Measurements from ENCODE around the gene CD8B. TPM values are rescaled to one million over a fixed set of nuclear protein-coding genes. Genes with fewer than 3 reads are reported as not detected.
"Not testable (repeated sequence)": the region's sequence is repeated elsewhere in the genome, so short reads cannot be mapped to it uniquely, and the experiment has no call there.

Gene CD8B
- total RNA-seq, 2 donors from 2014 or later: 5.7 TPM; not detected in 1

- H3K27me3 ChIP-seq; H3K27ac ChIP-seq; H3K9me3 ChIP-seq; H3K4me1 ChIP-seq; H3K36me3 ChIP-seq (replicated peaks in 1 of 2; ENCODE audit: insufficient read depth in 1 of 2, low read depth in 2 of 2); DNase-seq; ATAC-seq; intact Hi-C loops (cut with DNase I); H3K4me3 ChIP-seq: not testable (repeated sequence)
- WGBS, 2 donors: 66 to 76% methylated on average over 3 to 5 of the region's 5 CpGs
Measured at GRCh38 chr2:86857688-86858087, 4.0 kb downstream of the CD8B start.

DNA sequence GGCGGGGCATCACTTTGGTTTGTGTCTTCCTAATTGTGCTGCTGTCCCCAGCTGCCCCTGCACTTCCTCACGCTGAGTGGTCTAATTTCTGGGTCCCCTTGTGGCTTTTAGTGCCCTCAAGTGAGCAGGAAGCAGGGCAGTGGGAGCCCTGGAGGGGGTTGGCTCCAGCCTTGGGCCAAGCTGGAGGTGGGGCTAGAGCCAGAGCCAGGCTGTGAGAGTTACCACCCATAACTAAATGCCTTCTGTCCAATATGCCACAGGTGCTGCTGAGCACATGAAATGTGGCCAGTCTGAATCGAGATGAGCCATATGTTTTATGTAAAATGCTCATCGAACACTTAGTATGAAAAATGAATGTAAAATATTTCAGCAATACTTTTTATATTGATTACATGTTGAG lies 5.2 kb downstream of the CD8B start:
- H3K27ac ChIP-seq; H3K27me3 ChIP-seq; H3K36me3 ChIP-seq (replicated peaks in 1 of 2; ENCODE audit: insufficient read depth in 1 of 2, low read depth in 2 of 2); H3K4me1 ChIP-seq; DNase-seq; intact Hi-C loops (cut with DNase I); H3K9me3 ChIP-seq; ATAC-seq; H3K4me3 ChIP-seq: not testable (repeated sequence)
- 77 to 83% methylated on average over 3 of the region's 4 CpGs for WGBS, 2 donors

DNA sequence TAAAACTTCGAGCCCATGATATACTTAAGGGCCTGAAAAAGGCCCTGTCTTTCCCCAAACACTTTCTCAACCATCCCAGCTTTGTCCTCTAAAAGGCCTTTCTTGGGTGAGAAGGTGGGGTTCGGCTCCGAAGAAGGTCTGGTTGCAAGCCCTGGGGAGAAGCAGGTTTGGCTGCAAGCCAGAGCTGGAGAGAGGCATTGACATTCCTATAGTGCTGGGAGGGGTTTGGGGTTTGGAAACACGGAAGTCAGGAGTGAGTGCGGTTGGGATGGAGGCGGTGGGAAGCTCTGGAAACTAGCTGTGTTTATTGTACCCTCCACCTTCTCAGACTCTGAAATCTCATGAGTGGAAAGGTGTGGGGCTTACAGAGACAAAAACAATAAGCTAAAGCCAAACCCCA lies 5.7 kb downstream of the CD8B start:
- 49 to 60% methylated on average over 6 of the region's 6 CpGs for WGBS, 2 donors
- H3K27me3 ChIP-seq; H3K4me1 ChIP-seq; intact Hi-C loops (cut with DNase I); H3K27ac ChIP-seq; H3K9me3 ChIP-seq; H3K4me3 ChIP-seq; ATAC-seq; H3K36me3 ChIP-seq (replicated peaks in 1 of 2; ENCODE audit: insufficient read depth in 1 of 2, low read depth in 2 of 2): not testable (repeated sequence)
- peak in 3 of 4 donors; percentile 4 to 28 (median 16) for DNase-seq

- H3K27me3 ChIP-seq; H3K9me3 ChIP-seq; H3K27ac ChIP-seq; H3K4me1 ChIP-seq; H3K36me3 ChIP-seq (replicated peaks in 1 of 2; ENCODE audit: insufficient read depth in 1 of 2, low read depth in 2 of 2); H3K4me3 ChIP-seq; ATAC-seq; DNase-seq; intact Hi-C loops (cut with DNase I): not testable (repeated sequence)
- 47 to 50% methylated on average over 4 of the region's 4 CpGs for WGBS, 2 donors
Measured at GRCh38 chr2:86851581-86851980, 10.1 kb downstream of the CD8B start.

DNA sequence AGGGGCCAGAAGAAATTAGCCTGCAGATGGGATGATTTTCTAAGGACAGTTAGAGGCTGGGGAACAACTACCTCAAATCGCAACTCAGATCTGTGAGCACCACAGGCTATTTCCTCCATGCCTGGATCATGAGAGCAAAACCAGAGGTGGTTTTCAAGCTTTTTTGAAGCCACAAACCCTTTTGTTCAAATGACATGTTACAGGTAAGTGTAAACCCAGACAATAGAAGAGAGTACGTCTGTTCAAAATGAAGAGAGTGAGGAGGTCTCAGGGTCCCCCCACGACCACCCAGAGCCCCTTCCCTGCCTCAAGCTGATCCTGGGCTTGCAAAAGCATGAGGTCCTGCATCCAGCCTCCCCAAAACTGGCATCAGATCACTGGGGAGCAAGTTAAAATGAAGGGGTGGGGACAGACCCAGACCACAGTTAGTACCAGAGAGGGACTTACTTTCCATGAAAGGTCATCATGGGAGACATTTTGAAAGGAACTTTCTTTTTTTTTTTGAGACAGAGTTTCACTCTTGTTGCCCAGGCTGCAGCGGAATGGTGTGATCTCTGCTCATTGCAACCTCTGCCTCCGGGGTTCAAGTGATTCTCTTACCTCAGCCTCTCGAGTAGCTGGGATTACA lies 19.0 kb downstream of the CD8B start:
- ATAC-seq; H3K9me3 ChIP-seq; H3K36me3 ChIP-seq (replicated peaks in 1 of 2; ENCODE audit: insufficient read depth in 1 of 2, low read depth in 2 of 2); H3K27me3 ChIP-seq; H3K4me1 ChIP-seq; H3K27ac ChIP-seq; H3K4me3 ChIP-seq; DNase-seq; intact Hi-C loops (cut with DNase I): not testable (repeated sequence)
- WGBS, 2 donors: 65 to 89% methylated on average over 3 to 6 of the region's 6 CpGs

- DNase-seq; H3K4me3 ChIP-seq; H3K9me3 ChIP-seq; H3K27ac ChIP-seq; H3K27me3 ChIP-seq; ATAC-seq; intact Hi-C loops (cut with DNase I); H3K4me1 ChIP-seq; H3K36me3 ChIP-seq (replicated peaks in 1 of 2; ENCODE audit: insufficient read depth in 1 of 2, low read depth in 2 of 2): not testable (repeated sequence)
- WGBS, 2 donors: 21 to 32% methylated on average over 3 to 6 of the region's 8 CpGs
Measured at GRCh38 chr2:86841330-86841729, 20.4 kb downstream of the CD8B start.

DNA sequence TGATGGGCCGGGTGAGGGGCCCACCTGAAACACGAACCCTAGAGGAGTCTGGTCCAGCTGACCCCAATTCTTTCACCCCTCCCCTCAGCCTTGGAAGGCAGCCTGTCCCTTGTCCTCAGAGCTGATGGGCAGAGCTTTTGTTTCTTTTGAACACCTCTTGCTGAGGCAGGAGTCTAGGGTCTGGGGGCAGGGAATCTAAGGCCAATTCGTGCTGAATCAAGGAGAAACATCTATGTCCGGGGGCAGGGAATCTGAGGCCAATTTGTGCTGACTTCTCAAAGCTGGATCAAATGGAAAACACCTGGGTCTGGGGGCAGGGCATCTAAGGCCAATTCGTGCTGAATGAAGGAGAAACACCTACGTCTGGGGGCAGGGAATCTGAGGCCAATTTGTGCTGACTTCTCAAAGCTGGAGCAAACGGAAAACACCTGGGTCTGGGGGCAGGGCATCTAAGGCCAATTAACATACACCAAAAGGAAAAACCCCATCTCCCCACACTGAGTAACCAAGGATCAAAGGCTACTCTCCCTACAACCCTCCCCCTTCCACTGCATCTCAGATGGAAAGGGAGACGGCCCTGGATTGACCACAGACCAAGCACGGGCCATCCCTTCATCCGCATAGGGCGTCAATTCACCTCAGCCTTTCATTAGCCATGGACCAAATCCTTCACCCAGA lies 21.7 kb downstream of the CD8B start:
- DNase-seq; intact Hi-C loops (cut with DNase I); ATAC-seq; H3K4me3 ChIP-seq; H3K4me1 ChIP-seq; H3K27me3 ChIP-seq; H3K36me3 ChIP-seq (replicated peaks in 1 of 2; ENCODE audit: insufficient read depth in 1 of 2, low read depth in 2 of 2); H3K9me3 ChIP-seq; H3K27ac ChIP-seq: not testable (repeated sequence)
- WGBS, 2 donors: 84 to 86% methylated on average over 7 to 8 of the region's 11 CpGs

DNA sequence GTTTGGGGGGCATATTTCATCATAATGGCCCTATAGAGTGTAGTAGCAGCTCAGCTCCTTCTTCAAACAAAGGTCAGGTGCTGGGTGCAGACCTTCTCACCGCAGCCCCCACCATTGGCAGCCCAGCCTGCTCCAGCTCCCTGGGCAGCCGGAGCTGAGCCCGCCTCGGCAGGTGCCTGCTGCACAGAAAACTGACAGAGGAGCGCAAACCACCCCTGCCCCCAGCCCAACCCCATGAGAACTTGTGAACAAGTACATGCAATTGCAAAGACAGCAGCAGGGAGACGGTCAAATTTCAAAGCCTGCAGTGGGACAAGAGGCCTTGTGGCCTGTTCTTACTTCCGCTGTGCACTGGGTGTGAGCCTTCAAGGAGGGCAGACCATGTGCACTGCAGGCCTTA lies 22.2 kb downstream of the CD8B start:
- H3K4me1 ChIP-seq; intact Hi-C loops (cut with DNase I); H3K9me3 ChIP-seq; H3K27ac ChIP-seq; H3K27me3 ChIP-seq; H3K4me3 ChIP-seq; ATAC-seq; DNase-seq; H3K36me3 ChIP-seq (replicated peaks in 1 of 2; ENCODE audit: insufficient read depth in 1 of 2, low read depth in 2 of 2): not testable (repeated sequence)
- WGBS, 2 donors: 89 to 100% methylated on average over 2 to 7 of the region's 7 CpGs

GRCh38 chr2:86837714-86838113 lies 24.0 kb downstream of the CD8B start:
- H3K4me3 ChIP-seq; intact Hi-C loops (cut with DNase I); H3K27me3 ChIP-seq; ATAC-seq; H3K9me3 ChIP-seq; H3K4me1 ChIP-seq; H3K36me3 ChIP-seq (replicated peaks in 1 of 2; ENCODE audit: insufficient read depth in 1 of 2, low read depth in 2 of 2); DNase-seq; H3K27ac ChIP-seq: not testable (repeated sequence)
- WGBS, 2 donors: 61 to 66% methylated on average over 4 to 5 of the region's 7 CpGs

DNA sequence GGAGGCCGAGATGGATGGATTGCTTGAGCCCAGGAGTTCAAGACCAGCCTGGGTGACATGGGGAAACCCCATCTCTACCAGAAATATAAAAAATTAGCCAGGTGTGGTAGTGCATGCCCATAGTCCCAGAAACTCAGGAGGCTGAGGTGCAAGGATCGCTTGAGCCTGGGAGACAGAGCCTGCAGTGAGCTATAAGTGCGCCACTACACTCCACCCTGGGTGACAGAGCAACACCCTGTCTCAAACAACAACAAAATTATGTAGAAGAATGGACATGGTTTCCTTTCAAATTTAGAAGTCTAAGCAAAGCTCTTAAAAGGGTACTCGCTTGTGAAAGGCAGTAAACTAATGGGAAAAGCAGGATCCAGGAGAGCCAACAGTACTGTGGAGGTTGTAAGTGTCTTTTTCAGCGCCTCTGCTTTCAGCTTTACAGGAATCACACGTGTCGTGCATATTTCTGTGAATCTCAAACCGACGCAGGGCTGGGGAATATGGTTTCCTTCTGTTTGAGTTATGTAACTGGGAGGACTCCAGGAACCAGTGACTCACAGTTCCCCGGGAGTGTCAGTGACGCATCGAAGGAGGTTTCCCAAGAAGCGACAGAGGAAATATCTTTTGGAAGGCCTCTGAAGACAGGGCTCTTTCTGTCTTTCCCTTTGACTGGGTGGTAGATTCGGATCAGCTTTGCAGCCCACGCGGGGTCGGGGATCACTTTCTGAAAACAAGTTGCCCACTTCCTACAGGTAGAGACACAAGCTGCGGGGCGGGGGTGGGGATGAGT lies 24.6 kb downstream of the CD8B start:
- 44 to 64% methylated on average over 9 to 13 of the region's 19 CpGs for WGBS, 2 donors
- H3K36me3 ChIP-seq (replicated peaks in 1 of 2; ENCODE audit: insufficient read depth in 1 of 2, low read depth in 2 of 2); intact Hi-C loops (cut with DNase I); H3K4me1 ChIP-seq; H3K27me3 ChIP-seq; H3K27ac ChIP-seq; H3K4me3 ChIP-seq; H3K9me3 ChIP-seq: not testable (repeated sequence)
- ATAC-seq (peak; percentile 71), DNase-seq (peak; percentile 38 to 73 (median 57))

DNA sequence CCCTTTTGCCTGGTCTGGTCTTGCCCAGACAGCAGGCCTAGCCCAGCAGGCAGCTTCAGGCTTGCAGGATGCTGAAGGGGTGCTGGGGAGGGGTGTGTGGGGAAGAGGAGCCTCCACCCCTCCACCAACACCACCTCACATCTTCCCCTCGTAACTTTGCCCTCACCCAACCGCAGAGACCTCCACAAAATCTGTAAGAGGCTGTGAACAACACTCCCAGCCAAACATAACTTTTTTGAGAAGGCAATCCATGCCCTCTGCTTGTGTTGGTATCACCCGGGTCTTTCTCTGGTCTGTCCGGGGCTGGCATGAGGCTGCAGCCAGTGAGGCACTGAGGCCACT lies 26.2 kb downstream of the CD8B start:
- ATAC-seq; H3K4me3 ChIP-seq; intact Hi-C loops (cut with DNase I); H3K4me1 ChIP-seq; H3K27ac ChIP-seq; H3K36me3 ChIP-seq (replicated peaks in 1 of 2; ENCODE audit: insufficient read depth in 1 of 2, low read depth in 2 of 2); DNase-seq; H3K9me3 ChIP-seq; H3K27me3 ChIP-seq: not testable (repeated sequence)
- 52% methylated on average over 3 of the region's 4 CpGs; no CpG with 5 or more reads in 1 of the 2 donors for WGBS, 2 donors

Data from body of pancreas (tissue), 4 donors.